Endothelial cell of umbilical vein (primary cell): ENCODE results near the gene CD86.

Experiments
- CTCF ChIP-seq, 2 donors: IDR thresholded peaks; 1 replicate in 1 of 2; 2 replicates in 1 of 2; pipeline ENCODE4 v1.5.1; 2011; ENCODE audit warnings: low read length in 2 of 2, mild to moderate bottlenecking in 2 of 2, moderate library complexity in 2 of 2, control low read depth in 1 of 2, inconsistent platforms in 1 of 2, low read depth in 1 of 2; ENCODE audit not compliant: insufficient read depth in 1 of 2; ENCODE audit errors: extremely low read depth in 1 of 2
- EZH2 ChIP-seq: IDR thresholded peaks from 2 replicates; pipeline ENCODE4 v1.6.1; 2012; ENCODE audit warnings: borderline replicate concordance, low read depth, mild to moderate bottlenecking, moderate library complexity, low read length, inconsistent platforms; ENCODE audit not compliant: severe bottlenecking
- JUN ChIP-seq: IDR thresholded peaks from 2 replicates; pipeline ENCODE4 v1.6.1; 2011; ENCODE audit warnings: borderline replicate concordance, low read depth; ENCODE audit not compliant: insufficient read length, insufficient read depth
- MAX ChIP-seq: IDR thresholded peaks from 2 replicates; pipeline ENCODE4 v1.6.1; 2011; ENCODE audit not compliant: insufficient read depth, insufficient read length
- MYC ChIP-seq: IDR thresholded peaks from one replicate; pipeline ENCODE4 v1.6.1; 2011; ENCODE audit warnings: mild to moderate bottlenecking, low read depth, low read length
- POLR2A ChIP-seq: IDR thresholded peaks from 2 replicates; pipeline ENCODE4 v1.6.1; 2012; ENCODE audit warnings: low read depth, mild to moderate bottlenecking, control low read depth, low read length
- POLR2AphosphoS5 ChIP-seq: IDR thresholded peaks from 2 replicates; pipeline ENCODE4 v1.6.1; 2012; ENCODE audit warnings: low read depth, mild to moderate bottlenecking, control low read depth, low read length, moderate library complexity; ENCODE audit not compliant: insufficient read depth

- no peak for TF ChIP-seq EZH2
- no peak for TF ChIP-seq CTCF (IDR thresholded peaks at IDR 0.05; ENCODE audit: extremely low read depth in 1 of 2, insufficient read depth in 1 of 2, low read depth in 1 of 2, low read length in 2 of 2)
- no peak for TF ChIP-seq POLR2AphosphoS5
- TF ChIP-seq POLR2A: no peak
- peak; percentile 37 for TF ChIP-seq JUN
- TF ChIP-seq MAX: no peak
- no peak for TF ChIP-seq MYC
Observed at GRCh38 chr3:122076491-122077292, 21.5 kb downstream of the CD86 start.
